Cardiac septum (tissue), 1 donor: ENCODE data around the gene ADGRD1. TPM values are rescaled to one million over a fixed set of nuclear protein-coding genes. Genes with fewer than 3 reads are reported as not detected.

Experiments used
- DNase-seq: peaks from one replicate; pipeline ENCODE4 v3.0.0-alpha.2; 2020; ENCODE audit warnings: low spot score
- intact Hi-C: fragments of 100-400 bp; cut with DNase I; formaldehyde crosslinking; loops from one replicate; pipeline ENCODE4 v1.14.0; 2022
- total RNA-seq: library from RNA; stranded (reverse); fragmentation: NEBNext Ultra II Directional; extraction: Animal tissue kit (Norgen Biotek cat#: 25700); gene quantifications from one replicate; pipeline ENCODE4 v1.2.1, GENCODE V29; 2021
- donor health status: DM: no; HTN: no; CAD: no.

The ADGRD1 gene
- total RNA-seq, 1 donor from 2014 or later = 54.6 TPM

DNA sequence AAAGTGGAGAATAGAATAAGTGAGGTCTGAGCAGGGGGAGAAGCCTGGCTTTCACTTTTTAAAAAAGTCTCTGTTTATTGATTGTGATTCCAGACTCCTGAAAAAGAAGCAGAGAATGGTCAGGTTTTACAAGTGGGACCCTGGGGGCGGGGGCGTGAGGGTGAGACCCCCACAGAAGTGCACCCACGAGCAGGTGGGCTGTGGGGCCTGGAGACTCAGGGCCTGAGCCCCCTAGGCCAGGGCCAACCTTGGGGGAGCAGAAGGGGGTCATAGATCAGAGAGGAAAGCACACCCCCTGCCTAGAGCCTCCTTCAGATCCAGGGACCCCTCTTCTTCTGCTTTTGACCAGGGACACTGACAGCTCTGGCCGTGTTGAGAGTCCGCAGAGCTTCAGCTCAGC lies 180.3 kb downstream of the ADGRD1 start:
- no peak for DNase-seq
- intact Hi-C loops = loop anchor here (2.0 kb wide), 1 partner anchor 213 kb away; no protein-coding TSS in a partner anchor

DNA sequence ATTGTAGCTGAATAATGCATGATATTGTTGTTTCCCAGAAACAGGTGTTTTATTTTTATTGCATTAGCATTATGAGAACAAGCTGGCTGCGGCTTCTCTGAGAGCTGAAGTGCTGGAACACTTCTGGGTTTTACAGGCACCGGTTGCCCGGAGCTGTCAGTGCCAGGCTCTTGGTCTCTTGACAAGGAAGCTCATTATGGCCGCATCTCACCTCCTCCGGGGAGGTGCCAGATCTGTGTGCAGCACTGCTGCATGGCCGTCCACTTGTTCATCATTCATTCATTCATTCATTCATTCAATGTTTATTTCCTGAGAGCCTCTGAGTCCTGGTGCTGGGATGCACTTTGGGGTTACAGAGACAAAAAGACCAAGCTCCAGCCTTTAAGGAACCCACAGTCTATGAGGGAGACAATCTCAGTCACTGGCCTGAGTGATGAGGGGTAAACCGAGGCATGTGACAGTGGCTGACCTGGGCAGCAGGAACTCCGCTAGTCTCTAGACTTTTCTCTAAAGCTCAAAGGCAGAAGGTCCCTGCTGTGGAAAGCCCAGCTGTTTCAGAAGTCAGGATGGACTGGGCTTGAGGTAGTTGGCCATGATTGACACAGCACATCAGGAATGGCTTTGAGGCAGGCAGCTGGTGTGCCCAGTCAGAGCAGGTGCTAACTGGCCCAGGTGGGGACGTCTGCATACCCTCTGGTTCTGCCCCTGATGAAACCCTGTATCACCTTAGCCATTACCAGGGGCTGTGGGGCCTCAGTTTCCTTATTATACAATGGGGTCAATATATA lies 181.0 kb downstream of the ADGRD1 start:
- intact Hi-C loops = no loop called here
- no peak for DNase-seq

DNA sequence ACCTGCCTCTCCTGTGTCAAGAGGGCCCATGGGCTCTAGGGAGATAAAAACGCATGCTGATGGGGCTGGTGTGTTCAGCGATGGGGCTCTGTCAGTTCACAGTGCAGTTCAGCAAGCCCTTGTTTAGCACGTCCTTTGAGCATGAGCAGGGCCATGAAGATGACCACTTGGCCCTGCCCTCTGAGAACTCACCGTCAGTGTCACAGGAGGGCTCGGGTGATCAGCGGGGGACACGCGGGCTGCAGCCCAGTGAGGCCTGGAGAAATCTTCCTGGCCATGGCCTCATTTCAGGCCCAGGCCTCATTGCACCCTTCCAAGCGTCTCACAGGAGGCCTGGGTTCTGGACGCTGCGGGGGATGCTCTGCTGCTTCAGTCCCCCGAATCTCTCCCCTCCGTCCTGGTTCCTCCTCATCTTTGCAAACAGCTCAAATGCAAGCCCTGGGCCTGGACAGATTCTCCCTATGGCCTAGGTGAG lies 181.6 kb downstream of the ADGRD1 start:
- DNase-seq = no peak
- intact Hi-C loops = no loop called here

DNA sequence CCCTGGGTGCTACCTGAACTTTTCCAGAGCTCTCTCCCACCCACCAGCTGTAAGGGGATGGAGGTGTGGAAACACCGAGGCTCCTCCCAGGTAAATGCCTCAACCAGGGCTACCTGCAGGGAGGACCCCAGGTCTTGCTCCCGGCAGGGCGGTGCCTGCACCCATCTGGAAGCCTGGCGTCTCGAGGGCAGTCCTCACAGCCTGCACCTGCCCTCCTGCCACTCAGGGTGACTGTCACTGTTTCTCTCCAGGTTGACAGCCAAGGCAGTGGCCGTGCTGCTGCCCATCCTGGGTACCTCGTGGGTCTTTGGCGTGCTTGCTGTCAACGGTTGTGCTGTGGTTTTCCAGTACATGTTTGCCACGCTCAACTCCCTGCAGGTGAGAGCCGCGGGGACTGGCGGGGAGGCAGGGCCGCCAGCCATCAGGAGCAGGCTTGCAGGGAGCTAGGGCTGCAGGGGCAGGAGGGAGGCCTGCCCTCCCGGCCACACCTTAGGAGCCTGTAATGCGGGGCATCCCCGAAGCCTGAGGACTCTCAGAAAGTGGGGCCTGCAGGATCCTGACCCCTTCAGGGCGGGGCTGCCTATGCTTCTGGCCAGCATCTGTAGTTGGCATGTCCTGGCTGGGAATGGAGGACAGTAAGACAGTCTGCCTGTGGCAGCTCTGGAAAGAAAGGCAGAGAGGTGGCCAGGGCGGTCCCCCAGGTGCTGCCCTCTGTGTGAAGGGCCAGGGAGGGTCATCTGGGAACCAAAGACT lies 182.3 kb downstream of the ADGRD1 start:
- intact Hi-C loops = no loop called here
- DNase-seq = peak; percentile 71

DNA sequence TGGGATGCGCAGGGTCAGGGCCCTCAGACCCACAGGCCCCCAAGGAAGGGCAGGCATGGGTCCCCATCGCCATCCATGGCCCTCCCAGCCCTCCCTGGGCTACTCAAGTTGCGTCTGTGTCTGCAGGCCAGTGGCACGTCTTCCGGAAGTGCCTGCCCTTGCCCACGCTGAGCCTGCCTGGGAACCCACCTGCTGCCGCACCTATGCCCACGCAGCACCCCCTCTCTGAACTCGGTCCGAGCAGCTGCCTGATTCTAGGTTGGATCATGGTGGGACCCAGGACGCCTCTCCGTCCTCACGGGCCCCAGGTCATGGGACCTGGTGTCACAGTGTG lies 182.8 kb downstream of the ADGRD1 start:
- no peak for DNase-seq
- intact Hi-C loops = no loop called here

DNA sequence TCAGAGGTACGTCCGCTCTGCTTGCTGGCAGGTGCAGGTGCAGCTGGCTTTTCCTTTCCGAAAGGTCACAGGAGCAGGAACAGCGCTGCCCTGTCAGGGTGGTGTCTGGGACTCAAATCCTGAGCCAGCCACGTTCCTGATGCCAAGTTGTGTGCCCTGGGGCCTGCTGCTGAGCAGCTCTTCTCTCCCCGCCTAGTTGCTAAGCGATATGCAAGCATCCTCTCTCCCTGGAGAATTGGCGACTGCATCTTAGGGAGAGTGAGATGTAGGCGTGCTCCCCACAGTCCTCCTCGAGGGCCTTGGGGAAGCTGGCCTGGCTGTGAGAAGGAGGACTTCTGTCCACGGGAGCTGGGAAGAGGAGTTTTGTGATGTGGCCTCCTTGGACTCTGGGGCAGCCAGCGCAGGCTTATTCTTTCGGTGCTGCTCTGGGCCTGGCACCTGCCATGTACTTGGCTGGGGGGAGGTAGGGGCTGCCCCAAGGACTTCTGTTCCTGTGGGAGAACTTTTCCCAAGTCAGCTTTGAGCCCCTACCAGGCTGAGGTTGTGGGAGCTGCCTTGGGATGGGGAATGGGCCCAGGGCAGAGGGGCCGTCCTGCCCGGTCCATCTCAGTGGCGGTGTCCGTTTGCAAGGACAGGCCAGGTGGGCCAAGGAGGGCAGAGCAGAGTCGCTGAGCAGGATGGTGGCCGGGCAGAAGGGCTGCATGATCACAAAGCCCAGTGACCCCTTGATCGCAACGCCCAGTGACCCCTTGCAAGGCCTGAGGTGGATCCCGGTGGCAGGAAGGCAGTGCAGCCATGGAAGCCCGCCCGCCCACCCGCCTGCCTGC lies 183.5 kb downstream of the ADGRD1 start:
- DNase-seq = no peak
- intact Hi-C loops = no loop called here

DNA sequence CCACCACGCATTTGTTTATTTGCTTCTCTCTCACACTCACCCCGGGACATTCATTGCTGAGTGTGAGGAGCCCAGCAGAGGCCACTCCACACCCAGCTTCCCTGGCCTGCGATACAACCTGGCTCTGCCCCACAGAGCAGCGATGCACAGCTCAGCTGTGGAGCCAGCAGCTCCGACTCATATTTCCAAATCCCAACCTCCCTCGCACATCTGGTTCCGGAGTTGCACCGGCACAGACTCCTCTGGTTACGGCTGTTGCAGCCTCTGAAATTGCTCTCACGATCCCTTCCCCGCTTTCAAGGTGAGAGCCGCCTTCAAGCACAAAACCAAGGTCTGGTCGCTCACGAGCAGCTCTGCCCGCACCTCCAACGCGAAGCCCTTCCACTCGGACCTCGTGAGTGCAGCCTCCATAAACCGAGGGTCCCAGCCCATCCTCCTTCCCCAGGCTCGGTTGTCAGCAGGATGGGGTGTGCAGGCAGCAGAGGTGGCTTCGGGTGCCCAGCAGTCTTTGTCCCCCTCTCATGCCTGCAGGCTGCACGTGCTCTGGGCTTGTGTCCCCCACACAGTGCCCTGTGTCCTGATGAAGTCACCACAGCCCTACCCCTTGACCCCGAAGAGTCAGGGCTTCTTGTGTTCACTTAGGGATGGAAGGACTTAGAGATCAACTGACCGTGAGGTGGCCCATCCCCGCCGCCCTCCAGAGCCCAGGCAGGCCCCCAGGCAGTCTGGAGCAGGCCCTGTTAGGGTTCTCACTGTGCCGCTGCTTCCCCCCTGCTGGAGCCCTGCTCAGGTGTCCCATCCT lies 184.3 kb downstream of the ADGRD1 start:
- DNase-seq = no peak
- intact Hi-C loops = no loop called here

DNA sequence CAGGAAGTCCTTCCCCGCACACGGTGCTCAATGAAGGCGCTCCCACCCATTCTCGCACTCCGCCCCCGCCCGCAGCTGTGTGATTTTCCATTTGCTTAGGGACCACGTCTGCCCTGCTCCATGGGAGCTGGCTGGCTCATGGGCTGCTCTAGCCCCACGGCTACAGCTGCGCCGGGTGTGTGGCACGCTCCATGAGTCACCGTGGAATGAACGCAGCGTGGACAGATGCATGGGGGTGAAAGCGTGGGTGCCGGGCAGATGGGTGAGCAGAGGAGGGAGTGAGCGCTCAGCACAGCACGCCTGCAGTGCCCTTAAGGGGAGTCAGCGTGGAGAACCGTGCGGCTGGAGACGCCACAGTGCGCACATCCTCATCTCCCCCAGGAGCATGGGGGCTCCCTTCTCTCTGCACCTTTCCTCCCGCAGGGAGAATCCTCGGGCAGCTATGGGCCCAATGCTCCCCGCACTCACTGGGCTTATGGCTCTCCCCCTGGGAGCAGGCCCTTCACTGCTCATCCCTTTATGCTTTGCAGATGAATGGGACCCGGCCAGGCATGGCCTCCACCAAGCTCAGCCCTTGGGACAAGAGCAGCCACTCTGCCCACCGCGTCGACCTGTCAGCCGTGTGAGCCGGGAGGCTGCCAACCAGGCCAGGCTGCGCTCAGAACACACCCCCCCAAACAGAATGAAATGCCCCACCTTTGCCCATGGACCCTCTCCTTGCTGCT lies 185.1 kb downstream of the ADGRD1 start:
- intact Hi-C loops = no loop called here
- DNase-seq = no peak

DNA sequence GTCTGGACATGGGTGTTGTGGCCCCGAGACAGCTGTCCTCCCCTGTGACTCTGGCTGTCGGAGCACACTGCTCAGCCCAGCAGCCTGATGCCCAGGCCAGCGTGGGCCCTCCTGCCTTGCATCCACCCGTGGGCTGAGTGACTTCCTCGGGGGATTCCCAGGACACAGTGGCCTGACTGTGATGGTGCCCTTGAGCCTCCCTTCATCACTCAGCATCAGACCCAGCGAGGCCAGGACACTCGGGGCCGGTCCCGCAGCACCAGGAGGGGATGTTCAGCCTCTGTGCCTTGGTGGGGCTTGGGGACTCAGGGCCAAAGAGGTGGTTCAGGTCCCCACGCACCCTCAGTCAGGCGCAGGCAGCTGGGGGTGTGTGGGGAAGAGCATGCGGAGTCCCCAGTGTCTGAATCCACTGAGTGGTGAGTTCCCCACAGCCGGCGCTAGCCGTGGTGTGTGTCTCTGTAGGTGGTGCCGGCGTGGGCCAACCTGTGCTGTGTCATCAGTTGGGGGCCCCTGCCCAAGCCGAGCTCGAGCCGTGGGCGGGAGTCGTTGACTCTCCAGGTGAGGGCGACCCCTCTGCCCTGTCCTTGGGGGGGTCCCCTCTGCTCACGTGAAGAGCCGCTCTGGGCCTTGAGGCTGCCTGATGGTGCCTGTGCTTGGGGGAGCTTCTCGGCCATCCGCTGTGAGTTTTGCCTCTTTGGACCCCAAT lies 185.8 kb downstream of the ADGRD1 start:
- intact Hi-C loops = no loop called here
- no peak for DNase-seq

DNA sequence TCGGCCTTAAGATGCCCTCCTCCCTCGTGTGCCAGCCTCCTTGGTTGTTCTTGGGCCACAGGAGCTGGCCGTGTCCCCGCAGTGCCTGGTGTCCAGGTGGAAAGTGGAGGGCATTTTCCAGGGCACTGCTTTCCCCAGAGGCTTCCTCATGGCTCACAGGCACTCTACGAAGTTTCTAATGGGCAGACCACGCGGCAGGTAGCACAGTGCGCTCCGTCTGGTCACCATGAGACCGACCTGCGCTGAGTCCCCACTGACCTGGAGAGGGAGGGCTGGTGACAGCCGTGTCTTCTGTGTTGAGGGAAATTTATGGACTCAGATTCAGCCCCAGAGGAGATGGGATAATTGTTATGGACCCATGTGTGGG lies 186.3 kb downstream of the ADGRD1 start:
- intact Hi-C loops = no loop called here
- no peak for DNase-seq

DNA sequence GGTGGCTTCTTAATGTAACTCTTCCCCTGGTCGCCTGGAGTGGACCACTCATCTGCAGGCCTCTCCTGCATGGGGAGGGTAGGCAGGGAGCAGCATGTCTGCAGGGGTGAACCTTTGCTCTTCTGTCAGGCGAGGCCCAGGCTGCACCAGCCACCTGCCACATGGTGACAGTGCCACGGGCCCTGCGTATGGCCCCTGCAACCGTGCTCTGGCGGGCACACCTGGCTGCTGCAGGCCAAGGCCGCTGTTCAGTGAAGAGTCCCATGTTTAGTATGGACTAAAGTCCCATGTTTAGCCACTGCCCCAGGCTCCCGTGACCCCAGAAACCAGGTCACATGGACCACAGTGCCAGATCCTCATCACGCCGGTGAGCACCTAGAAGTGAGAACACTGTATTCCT lies 187.0 kb downstream of the ADGRD1 start:
- DNase-seq = no peak

DNA sequence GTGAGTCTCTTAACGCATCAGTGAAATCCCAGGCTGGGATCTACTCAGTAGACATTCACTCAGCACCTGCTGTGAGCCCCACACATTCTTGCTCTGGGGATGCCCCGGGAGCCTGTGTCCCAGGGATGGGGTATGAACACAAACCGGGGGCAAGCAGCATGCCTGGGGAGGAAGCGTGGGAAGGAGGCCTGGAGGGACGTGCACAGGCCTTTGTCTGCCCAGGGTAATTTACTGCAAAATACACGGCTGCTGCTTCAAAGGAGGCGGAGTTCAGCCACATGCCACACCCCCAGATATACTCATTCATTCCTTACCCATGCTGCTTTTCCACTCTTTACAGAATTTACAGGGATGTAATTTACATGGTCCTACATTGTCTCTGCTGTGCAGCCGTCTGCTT lies 187.8 kb downstream of the ADGRD1 start:
- no peak for DNase-seq
- intact Hi-C loops = no loop called here

More for the DNA sequence above, 187.0 kb downstream of the ADGRD1 start:
- intact Hi-C loops = no loop called here

DNA sequence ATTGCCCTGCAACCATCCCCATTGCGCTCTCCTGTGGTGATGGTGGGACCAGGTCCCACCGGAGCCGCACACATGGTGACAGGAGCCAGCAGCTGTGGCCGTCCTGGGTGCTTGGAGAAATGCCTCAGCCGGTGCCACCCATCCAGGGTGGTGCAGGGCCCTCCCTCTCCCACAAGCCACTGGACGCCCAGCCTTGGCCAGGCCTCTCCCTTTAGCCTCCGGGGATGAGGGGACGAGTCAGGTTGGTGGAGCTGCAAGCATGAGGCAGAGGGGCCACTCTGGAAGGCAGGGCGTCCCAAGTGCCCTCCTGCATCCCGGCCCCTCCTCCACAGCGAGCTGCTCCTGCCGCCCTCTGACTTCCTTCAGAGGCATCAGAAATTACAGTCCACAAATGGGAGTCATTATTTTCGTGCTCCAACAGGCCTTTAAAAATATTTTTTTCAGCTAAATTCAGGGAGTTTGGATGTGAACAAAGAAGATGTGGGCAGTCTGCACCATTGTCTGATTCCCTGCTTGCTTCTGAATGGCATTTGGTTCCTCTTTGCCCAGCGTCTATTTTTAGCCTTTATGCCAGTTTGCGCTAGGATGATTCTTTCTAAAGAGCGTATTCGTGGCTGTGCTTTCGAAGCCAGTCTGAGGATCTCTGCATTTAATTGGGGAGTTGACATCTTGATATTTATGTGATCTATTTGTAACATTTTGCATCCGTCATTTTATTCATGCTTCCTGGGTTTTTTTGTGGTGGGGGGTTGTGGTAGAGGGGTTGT lies 189.4 kb downstream of the ADGRD1 start:
- no peak for DNase-seq
- intact Hi-C loops = no loop called here

DNA sequence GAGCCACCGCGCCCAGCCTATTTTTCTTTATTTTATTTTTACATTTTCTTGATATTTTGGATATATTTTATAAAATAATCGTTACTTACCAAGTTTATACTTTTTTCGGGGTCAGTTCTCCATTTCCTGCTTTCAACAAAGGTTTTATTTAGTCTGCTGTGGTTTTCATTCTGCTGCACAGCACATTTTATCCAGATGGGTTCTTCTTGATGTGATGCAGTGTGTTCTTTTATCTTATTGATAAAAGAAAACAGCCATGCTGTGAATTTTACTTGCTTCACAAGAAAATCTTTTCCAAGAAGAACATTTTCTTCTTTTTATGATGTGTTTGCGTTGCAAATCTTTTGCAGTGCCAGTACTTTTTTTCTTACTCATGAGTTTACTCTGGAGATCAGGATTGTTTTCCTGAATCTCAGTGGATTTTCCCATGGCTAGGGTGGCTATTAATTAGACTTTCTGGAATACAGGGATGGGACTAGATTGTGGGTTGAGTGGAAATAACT lies 192.5 kb downstream of the ADGRD1 start:
- intact Hi-C loops = no loop called here
- DNase-seq = no peak

DNA sequence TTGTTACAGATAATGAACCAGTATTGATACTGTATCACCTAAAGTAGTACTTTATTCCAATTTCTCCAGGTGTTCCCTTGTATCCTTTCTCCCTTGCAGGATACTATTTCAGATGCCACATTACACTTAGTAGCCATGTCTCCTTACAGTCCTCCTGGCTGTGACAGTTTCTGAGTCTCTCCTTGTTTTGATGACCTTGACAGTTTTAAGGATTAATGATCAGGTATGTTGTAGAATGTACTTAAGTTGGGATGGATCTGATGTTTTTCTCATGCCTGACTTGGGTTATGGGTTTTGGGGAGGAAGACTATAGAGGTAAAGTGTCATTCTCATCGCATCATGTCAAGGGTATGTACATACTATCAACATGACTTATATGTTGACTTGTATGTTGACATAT lies 193.6 kb downstream of the ADGRD1 start:
- intact Hi-C loops = no loop called here
- no peak for DNase-seq

DNA sequence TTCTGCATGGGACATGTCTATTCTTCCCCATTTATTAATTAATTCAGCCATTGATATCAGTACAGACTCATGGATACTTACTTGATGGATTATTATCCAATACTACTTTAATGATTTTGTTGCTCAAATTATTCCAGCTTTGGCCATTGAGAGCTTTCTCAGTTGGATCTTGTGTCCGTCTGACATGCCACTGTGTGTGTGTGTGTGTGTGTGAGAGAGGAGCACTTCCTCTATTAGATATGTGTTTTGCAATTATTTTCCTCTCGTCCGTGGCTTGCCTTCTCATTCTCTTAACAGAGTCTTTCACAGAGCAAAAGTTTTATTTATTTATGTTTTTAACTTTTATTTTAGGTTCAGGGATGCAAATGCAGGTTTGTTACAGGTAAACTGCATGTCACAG lies 194.2 kb downstream of the ADGRD1 start:
- intact Hi-C loops = no loop called here

DNA sequence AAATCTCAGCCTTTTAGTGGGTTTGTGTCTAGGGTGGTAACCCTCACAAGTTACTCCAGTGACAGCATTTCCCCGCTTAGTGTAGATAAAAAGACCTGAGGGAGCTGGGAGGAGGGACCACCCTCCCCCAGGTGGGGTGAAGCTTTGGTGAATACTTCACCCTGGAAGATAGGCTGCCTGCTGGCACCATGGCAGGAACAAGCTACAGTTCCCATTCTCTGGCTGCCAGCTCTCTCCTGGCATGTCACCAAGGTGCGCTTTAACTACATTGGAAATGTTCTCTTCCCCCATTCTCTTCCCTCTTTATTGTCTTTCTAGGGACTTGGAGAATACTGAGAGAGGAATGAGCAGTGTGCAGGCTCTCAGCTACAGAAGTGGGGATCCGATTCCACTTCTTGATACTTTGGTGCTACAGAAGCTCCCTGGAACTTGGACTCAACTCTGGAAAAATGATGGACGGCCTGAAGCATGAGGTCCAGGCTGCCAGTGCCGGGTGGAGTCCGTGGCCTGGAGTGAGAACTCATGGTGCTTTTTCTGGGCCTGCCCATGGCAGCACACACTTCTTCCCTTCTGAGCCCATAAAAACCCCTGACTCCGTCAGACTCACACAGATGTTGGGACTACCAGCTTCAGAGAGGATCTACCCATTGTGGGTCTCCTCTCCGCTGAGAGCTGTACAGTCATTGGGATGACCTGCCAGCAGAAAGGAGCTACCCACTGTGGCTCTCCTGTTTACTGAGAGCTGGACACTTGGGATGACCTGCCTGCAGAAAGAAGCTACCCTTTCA lies 198.0 kb downstream of the ADGRD1 start:
- no peak for DNase-seq
- intact Hi-C loops = no loop called here

More for the DNA sequence above, 194.2 kb downstream of the ADGRD1 start:
- no peak for DNase-seq
